GM12878 (cell line): ENCODE results near the gene CCL4. TPM values are rescaled to one million over a fixed set of nuclear protein-coding genes. Genes with fewer than 3 reads are reported as not detected.

Experiments
- ATAC-seq: fragments of 200-7000 bp; cut with Tn5 transposase; 3 replicates; pipeline ENCODE4 v1.9.1; 2020; ENCODE audit warnings: mild to moderate bottlenecking, moderate library complexity
- BruUV-seq: library from RNA; stranded (reverse); fragments of 400-500 nt; replicated peaks from 2 replicates; lab custom pipeline; 2021; lab: Mats Ljungman, UMichigan
- CTCF ChIA-PET: fragments of 300-600 bp; sonication (Branson Sonifier 250); formaldehyde crosslinking; extraction: SDS; loops from one replicate; lab custom pipeline; 2021; ENCODE audit warnings: inconsistent platforms; lab: Yijun Ruan, JAX
- POLR2A ChIA-PET: fragments of 350-600 bp; formaldehyde crosslinking; extraction: SDS; loops from one replicate; lab custom pipeline; 2021; ENCODE audit warnings: inconsistent platforms; lab: Charles Lee
- RAD21 ChIA-PET: fragments of 300-600 bp; sonication (Branson Sonifier 250); formaldehyde crosslinking; loops from one replicate; lab custom pipeline; 2023; ENCODE audit warnings: antibody characterized with exemption; ENCODE audit not compliant: unreplicated experiment; lab: Charles Lee
- SMC1A ChIA-PET: fragments of 300-600 bp; sonication (Branson Sonifier 250); formaldehyde crosslinking; loops from one replicate; lab custom pipeline; 2023; ENCODE audit not compliant: unreplicated experiment, uncharacterized antibody; lab: Charles Lee
- DNase-seq: peaks from one replicate; pipeline ENCODE4 v3.0.0-alpha.2; 2011; ENCODE audit warnings: low read depth, low spot score
- FAIRE-seq: peaks from 3 replicates; lab custom pipeline; 2011; peaks lifted over from hg19 to GRCh38; lab: Jason Lieb, UNC
- H2AFZ ChIP-seq: 2 replicates; pipeline ENCODE4 v1.6.0; 2011; ENCODE audit warnings: low read depth, low read length, control low read depth; ENCODE audit not compliant: control insufficient read depth
- H3K27ac ChIP-seq: 2 replicates; pipeline ENCODE4 v1.5.1; 2011; ENCODE audit warnings: control low read depth; ENCODE audit not compliant: control insufficient read depth, insufficient read depth
- H3K27me3 ChIP-seq, 2 experiments: replicated peaks in 1 of 2; 2 replicates each; pipeline versions ENCODE4 v1.6.0 to v1.6.1; 2011; ENCODE audit warnings: low read length in 1 of 2; ENCODE audit not compliant: control insufficient read depth in 2 of 2, insufficient read depth in 2 of 2
- H3K36me3 ChIP-seq, 2 experiments: 2 replicates each; pipeline ENCODE4 v1.5.1; 2011; ENCODE audit warnings: low read length in 1 of 2; ENCODE audit not compliant: control insufficient read depth in 2 of 2, insufficient read depth in 2 of 2
- H3K4me1 ChIP-seq: 2 replicates; pipeline ENCODE4 v1.6.1; 2011; ENCODE audit warnings: mild to moderate bottlenecking, low read length, moderate library complexity, mixed read lengths; ENCODE audit not compliant: control insufficient read depth, insufficient read depth
- H3K4me2 ChIP-seq: 2 replicates; pipeline ENCODE4 v1.6.0; 2011; ENCODE audit warnings: control low read depth; ENCODE audit not compliant: control insufficient read depth, insufficient read depth
- H3K4me3 ChIP-seq: fragments of 200-600 bp; sonication (generic); 2 replicates; pipeline ENCODE4 v1.5.1; 2016
- H3K79me2 ChIP-seq: 2 replicates; pipeline ENCODE4 v1.6.0; 2011; ENCODE audit warnings: low read length; ENCODE audit not compliant: control insufficient read depth, insufficient read depth
- H3K9ac ChIP-seq: 2 replicates; pipeline ENCODE4 v1.8.0; 2011; ENCODE audit warnings: low read length, control low read depth, mixed read lengths; ENCODE audit not compliant: control insufficient read depth, insufficient read depth
- H3K9me3 ChIP-seq: replicated peaks from 3 replicates; pipeline ENCODE4 v1.5.1; 2011; ENCODE audit warnings: mild to moderate bottlenecking, low read length; ENCODE audit not compliant: control insufficient read depth, insufficient read depth
- H4K20me1 ChIP-seq: 2 replicates; pipeline ENCODE4 v1.6.0; 2011; ENCODE audit not compliant: control insufficient read depth, insufficient read depth
- BCL11A ChIP-seq: IDR thresholded peaks from 2 replicates; pipeline ENCODE4 v1.6.1; 2011; ENCODE audit warnings: low read depth, low read length
- BRCA1 ChIP-seq: IDR thresholded peaks from 2 replicates; pipeline ENCODE4 v1.6.1; 2011; ENCODE audit warnings: low read depth, low read length, improper control_type of control experiment
- EGR1 ChIP-seq, 2 experiments: IDR thresholded peaks; 1 replicate in 1 of 2; 2 replicates in 1 of 2; pipeline ENCODE4 v1.6.1; 2011 to 2012; ENCODE audit warnings: low read depth in 2 of 2, low read length in 2 of 2, borderline replicate concordance in 1 of 2, mild to moderate bottlenecking in 1 of 2, moderate library complexity in 1 of 2
- EP300 ChIP-seq, 2 experiments: fragments of 150-350 bp in 1 of 2; IDR thresholded peaks; 2 replicates each; pipeline ENCODE4 v1.6.1; 2011 to 2012; ENCODE audit warnings: low read depth in 2 of 2, low read length in 2 of 2, borderline replicate concordance in 1 of 2, improper control_type of control experiment in 1 of 2, inconsistent platforms in 1 of 2; ENCODE audit not compliant: control insufficient read depth in 1 of 2
- HCFC1 ChIP-seq: fragments of 150-350 bp; IDR thresholded peaks from 2 replicates; pipeline ENCODE4 v1.6.1; 2014; ENCODE audit warnings: low read length
- HDAC2 ChIP-seq: fragments of 200-600 bp; sonication (generic); IDR thresholded peaks from 2 replicates; pipeline ENCODE4 v1.6.1; 2017
- POLR2A ChIP-seq: IDR thresholded peaks from 2 replicates; pipeline ENCODE4 v1.6.1; 2011; ENCODE audit warnings: low read depth, mild to moderate bottlenecking, low read length
- POU2F2 ChIP-seq: IDR thresholded peaks from 3 replicates; pipeline ENCODE4 v1.6.1; 2011; ENCODE audit warnings: low read depth, mild to moderate bottlenecking, low read length, borderline replicate concordance
- SIX5 ChIP-seq: IDR thresholded peaks from 2 replicates; pipeline ENCODE4 v1.6.1; 2011; ENCODE audit warnings: mild to moderate bottlenecking, low read depth, low read length, moderate library complexity; ENCODE audit not compliant: severe bottlenecking
- SPI1 ChIP-seq: IDR thresholded peaks from 2 replicates; pipeline ENCODE4 v1.6.1; 2011; ENCODE audit warnings: low read depth, mild to moderate bottlenecking, low read length, moderate library complexity, borderline replicate concordance; ENCODE audit not compliant: insufficient read depth
- WGBS: methylation state at CpG from one replicate; pipeline ENCODE4 v1.1.6; 2016; ENCODE audit warnings: low lambda C conversion rate; ENCODE audit not compliant: insufficient replicate concordance, insufficient coverage; ENCODE audit errors: missing lambda C conversion rate; 5-methylcytosine and 5-hydroxymethylcytosine counted together
- in situ Hi-C: fragments of 300-500 bp; cut with MboI; formaldehyde crosslinking; loops from 9 replicates; pipeline ENCODE4 v1.14.3; 2018; ENCODE audit warnings: mixed read lengths
- intact Hi-C: fragments of 100-400 bp; cut with micrococcal nuclease; formaldehyde crosslinking; loops from one replicate; pipeline ENCODE4 v1.14.2; 2022; ENCODE audit not compliant: unreplicated experiment
- polyA plus RNA-seq, 11 experiments: library from polyadenylated mRNA; depleted of rRNA in 4 of 11; unstranded in 6 of 11; stranded (reverse) in 5 of 11; fragments of >200 nt; fragmentation: Nextera tagmentation in 4 of 11; fragmentation: Illumina TruSeq in 1 of 11; extraction: Ambion mirVana in 4 of 11; extraction: Trizol in 1 of 11; gene quantifications; 1 replicate in 1 of 11; 2 replicates in 10 of 11; pipeline versions ENCODE4 v1.2.1 to v1.2.3, GENCODE V29; 2011 to 2016; ENCODE audit warnings: inconsistent platforms in 2 of 11, missing spikeins in 2 of 11, low read depth in 1 of 11
- total RNA-seq, 4 experiments: library from RNA; depleted of rRNA in 3 of 4; stranded (reverse); fragments of >200 nt in 3 of 4; fragmentation: Illumina TruSeq in 1 of 4; extraction: Trizol in 1 of 4; gene quantifications; 2 replicates each; pipeline versions ENCODE4 v1.2.1 to v1.2.3, GENCODE V29; 2013 to 2021
- TF ChIP-seq, protein P1 (sequence below): fragments of 450-650 bp; conservative IDR thresholded peaks from 2 replicates; pipeline ENCODE4 v1.6.1; 2017; ENCODE audit warnings: mild to moderate bottlenecking, moderate library complexity
- TF ChIP-seq, protein P2 (sequence below): fragments of 450-650 bp; IDR thresholded peaks from 2 replicates; pipeline ENCODE4 v1.6.1; 2017; ENCODE audit warnings: low read depth, mild to moderate bottlenecking, moderate library complexity

The CCL4 gene
- total and polyA plus RNA-seq, 10 of the 15 experiments (the other 5 are each of a cell fraction or from before 2014, with no cell fraction given) = 18.7 to 741 (median 79.4) TPM

DNA sequence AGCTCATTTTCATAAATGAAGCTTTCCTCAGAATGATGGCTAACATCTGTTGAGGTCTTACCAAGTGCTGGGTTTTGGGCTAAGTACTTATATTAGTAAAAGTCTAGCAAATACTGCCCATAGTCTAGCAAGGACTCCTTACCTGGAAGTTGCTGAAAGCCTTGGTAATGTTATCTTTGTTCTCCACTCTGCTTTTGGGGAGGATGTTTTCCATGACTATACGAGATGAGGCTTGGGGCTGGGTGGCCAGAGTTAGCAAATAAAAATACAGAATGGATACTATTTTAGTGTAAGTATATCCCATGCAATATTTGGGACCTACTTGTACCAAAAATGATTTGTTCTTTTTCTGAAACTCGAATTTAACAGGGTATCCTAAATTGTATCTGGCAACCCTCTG, 31.9 kb upstream of the CCL4 start:
- H3K4me2 ChIP-seq = no peak overlapping the region
- no peak for FAIRE-seq
- DNase-seq = no peak
- ChIA-PET CTCF (interaction anchor here (0.6 to 14.1 kb wide), 25 partner anchors 8 to 413 kb away, joined by 3 to 392 read pairs (median 7); partner anchors contain the start of genes CCL16, CCL18, CCL3 and CCL4), RAD21 (interaction anchor here (0.6 to 6.0 kb wide), 19 partner anchors 10 to 167 kb away, joined by 3 to 98 read pairs (median 9); partner anchors contain the start of genes CCL16 and CCL3), POLR2A (interaction anchor here (0.7 to 3.3 kb wide), 7 partner anchors 14 to 98 kb away, joined by 3 to 14 read pairs (median 4); partner anchors contain the start of gene CCL3)
- H3K4me3 ChIP-seq = no peak overlapping the region
- H3K9me3 ChIP-seq = no peaks in the 10 kb centered on the region
- no peak overlapping the region for H3K27ac ChIP-seq
- in situ Hi-C loops = loop anchor here (5.0 kb wide), 1 partner anchor 99 kb away; no protein-coding TSS in a partner anchor
- no peaks in the 10 kb centered on the region for H4K20me1 ChIP-seq
- H3K36me3 ChIP-seq = no peaks in the 10 kb centered on the region
- no peaks in the 10 kb centered on the region for H3K27me3 ChIP-seq
- intact Hi-C loops = loop anchor here (1.0 to 2.0 kb wide), 3 partner anchors 19 to 95 kb away; partner anchors contain the start of gene CCL3
- BruUV-seq = no TSS peak
- no peak overlapping the region for H2AFZ ChIP-seq
- 48% methylated on average over 2 of the region's 2 CpGs for WGBS
- no peak for ATAC-seq
- H3K4me1 ChIP-seq = peaks cover 11% of the 10 kb centered on the region
- TF ChIP-seq HCFC1 (no peak), BCL11A (no peak), POLR2A (no peak), SIX5 (no peak), HDAC2 (no peak), SPI1 (no peak), EP300 (IDR thresholded peaks at IDR 0.05; ENCODE audit: borderline replicate concordance in 1 of 2, control insufficient read depth in 1 of 2, low read depth in 2 of 2, low read length in 2 of 2) (no peak), BRCA1 (no peak), EGR1 (IDR thresholded peaks at IDR 0.05; ENCODE audit: borderline replicate concordance in 1 of 2, low read depth in 2 of 2, low read length in 2 of 2) (no peak), POU2F2 (no peak)
- TF ChIP-seq, protein P1, sequence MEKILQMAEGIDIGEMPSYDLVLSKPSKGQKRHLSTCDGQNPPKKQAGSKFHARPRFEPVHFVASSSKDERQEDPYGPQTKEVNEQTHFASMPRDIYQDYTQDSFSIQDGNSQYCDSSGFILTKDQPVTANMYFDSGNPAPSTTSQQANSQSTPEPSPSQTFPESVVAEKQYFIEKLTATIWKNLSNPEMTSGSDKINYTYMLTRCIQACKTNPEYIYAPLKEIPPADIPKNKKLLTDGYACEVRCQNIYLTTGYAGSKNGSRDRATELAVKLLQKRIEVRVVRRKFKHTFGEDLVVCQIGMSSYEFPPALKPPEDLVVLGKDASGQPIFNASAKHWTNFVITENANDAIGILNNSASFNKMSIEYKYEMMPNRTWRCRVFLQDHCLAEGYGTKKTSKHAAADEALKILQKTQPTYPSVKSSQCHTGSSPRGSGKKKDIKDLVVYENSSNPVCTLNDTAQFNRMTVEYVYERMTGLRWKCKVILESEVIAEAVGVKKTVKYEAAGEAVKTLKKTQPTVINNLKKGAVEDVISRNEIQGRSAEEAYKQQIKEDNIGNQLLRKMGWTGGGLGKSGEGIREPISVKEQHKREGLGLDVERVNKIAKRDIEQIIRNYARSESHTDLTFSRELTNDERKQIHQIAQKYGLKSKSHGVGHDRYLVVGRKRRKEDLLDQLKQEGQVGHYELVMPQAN = no peak
- TF ChIP-seq, protein P2, sequence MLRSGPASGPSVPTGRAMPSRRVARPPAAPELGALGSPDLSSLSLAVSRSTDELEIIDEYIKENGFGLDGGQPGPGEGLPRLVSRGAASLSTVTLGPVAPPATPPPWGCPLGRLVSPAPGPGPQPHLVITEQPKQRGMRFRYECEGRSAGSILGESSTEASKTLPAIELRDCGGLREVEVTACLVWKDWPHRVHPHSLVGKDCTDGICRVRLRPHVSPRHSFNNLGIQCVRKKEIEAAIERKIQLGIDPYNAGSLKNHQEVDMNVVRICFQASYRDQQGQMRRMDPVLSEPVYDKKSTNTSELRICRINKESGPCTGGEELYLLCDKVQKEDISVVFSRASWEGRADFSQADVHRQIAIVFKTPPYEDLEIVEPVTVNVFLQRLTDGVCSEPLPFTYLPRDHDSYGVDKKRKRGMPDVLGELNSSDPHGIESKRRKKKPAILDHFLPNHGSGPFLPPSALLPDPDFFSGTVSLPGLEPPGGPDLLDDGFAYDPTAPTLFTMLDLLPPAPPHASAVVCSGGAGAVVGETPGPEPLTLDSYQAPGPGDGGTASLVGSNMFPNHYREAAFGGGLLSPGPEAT = no peak
- TF ChIP-seq, all 136 proteins: peak for 0
- SMC1A ChIA-PET = interaction anchor here (1.1 to 15.8 kb wide), 18 partner anchors 12 to 123 kb away, joined by 3 to 341 read pairs (median 9); partner anchors contain the start of genes CCL16, CCL3 and CCL4
- H3K79me2 ChIP-seq = no peaks in the 10 kb centered on the region
- no peak overlapping the region for H3K9ac ChIP-seq
